Mammary microvascular endothelial cell (primary cell): ENCODE measurements around the gene CWC15. TPM values are rescaled to one million over a fixed set of nuclear protein-coding genes. Genes with fewer than 3 reads are reported as not detected.

Source experiments
- total RNA-seq: library from RNA; depleted of rRNA; stranded (reverse); fragments of >200 nt; gene quantifications from 2 replicates; pipeline ENCODE4 v1.2.3, GENCODE V29; 2015

Gene CWC15
- 41.6 and 53.6 TPM in 2 replicates for total RNA-seq

DNA sequence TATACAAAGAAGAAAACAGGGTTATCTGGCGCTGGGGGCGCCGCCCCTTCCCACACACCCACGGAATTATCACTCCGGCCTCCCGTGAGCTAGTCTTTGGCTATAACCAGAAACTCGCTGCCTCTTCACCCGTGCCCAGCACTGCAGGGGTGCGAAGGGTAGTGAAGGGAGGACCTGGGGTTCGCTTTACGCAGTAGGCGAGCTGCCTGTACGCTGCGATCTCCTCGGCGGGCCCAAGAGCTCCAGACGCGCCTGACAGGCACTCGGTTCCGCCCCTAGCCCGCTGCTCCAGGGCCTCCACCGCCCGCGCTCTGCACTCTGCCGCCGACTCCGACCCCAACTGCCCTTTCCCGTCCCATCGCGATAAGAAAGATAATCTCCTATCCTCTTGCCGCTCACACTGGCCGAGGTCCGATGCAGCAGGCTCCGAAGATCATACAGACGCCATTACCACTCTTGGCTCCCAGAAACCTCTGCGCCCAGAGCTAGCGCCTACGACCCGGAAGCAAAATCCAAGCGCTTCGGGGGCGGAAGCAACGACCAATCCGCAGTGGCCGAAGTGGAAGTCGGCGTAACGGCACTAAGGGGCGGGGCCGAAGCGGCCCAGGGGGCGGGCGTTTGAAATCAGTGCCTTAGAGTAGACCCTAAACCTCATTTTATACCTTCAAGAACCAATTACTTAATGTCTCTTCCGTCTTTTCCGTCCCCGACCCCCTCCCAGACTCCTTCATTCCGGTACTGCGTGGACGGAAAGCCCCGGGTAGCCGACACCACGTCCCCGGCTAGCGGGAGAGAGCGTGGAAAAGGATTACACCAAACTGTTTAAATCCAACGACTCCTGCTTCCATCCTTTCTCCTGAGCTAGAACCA is at the start of gene CWC15, which contains the start of gene KDM4D:
Gene CWC15, minus strand, starts transcription at position 458 of the 870 bp plus-strand sequence. CDS start 1,371 bp downstream, outside the sequence.
Gene KDM4D, plus strand, starts transcription at position 611 of the 870 bp plus-strand sequence. CDS start 23,664 bp downstream, outside the sequence.

Other genes with a start within 250 kb of the CWC15 start
- 24.4 and 25.3 TPM in 2 replicates for gene AMOTL1, start 205.2 kb downstream of the CWC15 start, total RNA-seq
- gene KDM4D, start 153 bp upstream of the CWC15 start, total RNA-seq = 0.64 and 1.4 TPM in 2 replicates
- not detected in 2 replicates for gene KDM4E, start 51.7 kb upstream of the CWC15 start, total RNA-seq
- not detected in 2 replicates for gene KDM4F, start 75.9 kb upstream of the CWC15 start, total RNA-seq
- 21.4 and 27.7 TPM in 2 replicates for gene SRSF8, start 93.4 kb upstream of the CWC15 start, total RNA-seq
- 31.6 and 33.4 TPM in 2 replicates for gene ENDOD1, start 116.3 kb upstream of the CWC15 start, total RNA-seq